Endothelial cell of umbilical vein (primary cell): ENCODE results near the gene CTF1. TPM values are rescaled to one million over a fixed set of nuclear protein-coding genes. Genes with fewer than 3 reads are reported as not detected.

Source experiments
- BruUV-seq: library from RNA; stranded (reverse); fragments of 400-500 nt; replicated peaks from 2 replicates; lab custom pipeline; 2021; lab: Mats Ljungman, UMichigan
- CTCF ChIA-PET: fragments of 300-600, 350-600 bp; sonication (Branson Sonifier 250); formaldehyde crosslinking; loops from one replicate; lab custom pipeline; 2021; ENCODE audit warnings: antibody characterized with exemption, inconsistent platforms; lab: Charles Lee
- POLR2A ChIA-PET: fragments of 300-600, 350-600 bp; sonication (Branson Sonifier 250); formaldehyde crosslinking; loops from one replicate; lab custom pipeline; 2021; ENCODE audit warnings: antibody characterized with exemption, inconsistent platforms; lab: Charles Lee
- DNase-seq: peaks from one replicate; pipeline ENCODE4 v3.0.0-alpha.2; 2011; ENCODE audit warnings: low read depth, low spot score
- FAIRE-seq: peaks from 2 replicates; lab custom pipeline; 2011; peaks lifted over from hg19 to GRCh38; lab: Jason Lieb, UNC
- H2AFZ ChIP-seq: 2 replicates; pipeline ENCODE4 v1.6.0; 2012; ENCODE audit warnings: low read depth, low read length, control low read depth, inconsistent platforms
- H3K27ac ChIP-seq: 2 replicates; pipeline ENCODE4 v1.5.1; 2011; ENCODE audit warnings: low read depth, mild to moderate bottlenecking, control low read depth, low read length, moderate library complexity; ENCODE audit not compliant: insufficient read depth
- H3K27me3 ChIP-seq, 2 experiments: 2 replicates each; pipeline versions ENCODE4 v1.6.0 to v1.6.1; 2011; ENCODE audit warnings: low read length in 2 of 2, mixed read lengths in 1 of 2; ENCODE audit not compliant: control insufficient read depth in 2 of 2, insufficient read depth in 2 of 2
- H3K36me3 ChIP-seq, 2 experiments: 2 replicates in 1 of 2; 3 replicates in 1 of 2; pipeline ENCODE4 v1.5.1; 2011; ENCODE audit warnings: low read length in 2 of 2, mild to moderate bottlenecking in 1 of 2, moderate library complexity in 1 of 2; ENCODE audit not compliant: control insufficient read depth in 2 of 2, insufficient read depth in 2 of 2; ENCODE audit errors: extremely low read depth in 1 of 2
- H3K4me1 ChIP-seq: 3 replicates; pipeline ENCODE4 v1.5.1; 2011; ENCODE audit warnings: mild to moderate bottlenecking, low read length; ENCODE audit not compliant: control insufficient read depth, insufficient read depth; ENCODE audit errors: extremely low read depth
- H3K4me2 ChIP-seq: 2 replicates; pipeline ENCODE4 v1.6.1; 2011; ENCODE audit warnings: low read length, control low read depth, mixed read lengths; ENCODE audit not compliant: insufficient read depth
- H3K4me3 ChIP-seq, 3 experiments: fragments of 200-600 bp in 1 of 3; sonication (generic), shearing (Covaris generic) in 1 of 3; replicated peaks in 1 of 3; 2 replicates each; pipeline ENCODE4 v1.5.1; 2011 to 2016; ENCODE audit warnings: control low read depth in 3 of 3, low read length in 3 of 3, mild to moderate bottlenecking in 2 of 3, inconsistent platforms in 1 of 3, low read depth in 1 of 3, moderate library complexity in 1 of 3; ENCODE audit not compliant: insufficient read depth in 1 of 3
- H3K79me2 ChIP-seq: 2 replicates; pipeline ENCODE4 v1.6.0; 2012; ENCODE audit warnings: low read length, inconsistent platforms; ENCODE audit not compliant: control insufficient read depth, insufficient read depth
- H3K9ac ChIP-seq: replicated peaks from 2 replicates; pipeline ENCODE3; 2011; ENCODE audit warnings: low read length, control low read depth; ENCODE audit not compliant: insufficient read depth; ENCODE audit errors: extremely low read depth
- H3K9me1 ChIP-seq: replicated peaks from 3 replicates; pipeline ENCODE4 v1.6.0; 2011; ENCODE audit warnings: mild to moderate bottlenecking, low read length; ENCODE audit not compliant: control insufficient read depth, insufficient read depth; ENCODE audit errors: extremely low read depth
- H3K9me3 ChIP-seq: replicated peaks from 2 replicates; pipeline ENCODE4 v1.5.1; 2012; ENCODE audit warnings: low read length, inconsistent platforms; ENCODE audit not compliant: control insufficient read depth, insufficient read depth
- H4K20me1 ChIP-seq: replicated peaks from 2 replicates; pipeline ENCODE3; 2011; ENCODE audit warnings: mild to moderate bottlenecking, low read length; ENCODE audit not compliant: control insufficient read depth, insufficient read depth; ENCODE audit errors: extremely low read depth
- CTCF ChIP-seq, 2 donors: IDR thresholded peaks; 1 replicate in 1 of 2; 2 replicates in 1 of 2; pipeline ENCODE4 v1.5.1; 2011; ENCODE audit warnings: low read length in 2 of 2, mild to moderate bottlenecking in 2 of 2, moderate library complexity in 2 of 2, control low read depth in 1 of 2, inconsistent platforms in 1 of 2, low read depth in 1 of 2; ENCODE audit not compliant: insufficient read depth in 1 of 2; ENCODE audit errors: extremely low read depth in 1 of 2
- EZH2 ChIP-seq: IDR thresholded peaks from 2 replicates; pipeline ENCODE4 v1.6.1; 2012; ENCODE audit warnings: borderline replicate concordance, low read depth, mild to moderate bottlenecking, moderate library complexity, low read length, inconsistent platforms; ENCODE audit not compliant: severe bottlenecking
- FOS ChIP-seq: IDR thresholded peaks from 2 replicates; pipeline ENCODE4 v1.6.1; 2011; ENCODE audit warnings: mild to moderate bottlenecking, low read length, moderate library complexity, borderline replicate concordance; ENCODE audit not compliant: insufficient read depth
- GATA2 ChIP-seq: IDR thresholded peaks from 2 replicates; pipeline ENCODE4 v1.7.0; 2011; ENCODE audit warnings: low read depth, mild to moderate bottlenecking, moderate library complexity, mixed read lengths, low read length; ENCODE audit not compliant: insufficient read length, insufficient read depth
- JUN ChIP-seq: IDR thresholded peaks from 2 replicates; pipeline ENCODE4 v1.6.1; 2011; ENCODE audit warnings: borderline replicate concordance, low read depth; ENCODE audit not compliant: insufficient read length, insufficient read depth
- MAX ChIP-seq: IDR thresholded peaks from 2 replicates; pipeline ENCODE4 v1.6.1; 2011; ENCODE audit not compliant: insufficient read depth, insufficient read length
- MYC ChIP-seq: IDR thresholded peaks from one replicate; pipeline ENCODE4 v1.6.1; 2011; ENCODE audit warnings: mild to moderate bottlenecking, low read depth, low read length
- POLR2A ChIP-seq: IDR thresholded peaks from 2 replicates; pipeline ENCODE4 v1.6.1; 2012; ENCODE audit warnings: low read depth, mild to moderate bottlenecking, control low read depth, low read length
- POLR2AphosphoS5 ChIP-seq: IDR thresholded peaks from 2 replicates; pipeline ENCODE4 v1.6.1; 2012; ENCODE audit warnings: low read depth, mild to moderate bottlenecking, control low read depth, low read length, moderate library complexity; ENCODE audit not compliant: insufficient read depth
- dilution Hi-C: fragments of 300-500 bp; cut with MboI; formaldehyde crosslinking; loops from one replicate; pipeline ENCODE4 v1.15.0; 2019; ENCODE audit warnings: low sequenced_read_pairs; ENCODE audit not compliant: extremely low pct_ligation_motif_present
- intact Hi-C: fragments of 100-400 bp; cut with micrococcal nuclease; formaldehyde crosslinking; loops from one replicate; pipeline ENCODE4 v1.10.0; 2022
- polyA plus RNA-seq, 4 experiments: library from polyadenylated mRNA; depleted of rRNA in 3 of 4; stranded (reverse) in 3 of 4; unstranded in 1 of 4; fragments of >200 nt; gene quantifications; 2 replicates each; pipeline versions ENCODE4 v1.2.1 to v1.2.3, GENCODE V29; 2011 to 2012; ENCODE audit warnings: missing spikeins in 1 of 4
- total RNA-seq: library from RNA; stranded (reverse); gene quantifications from 2 replicates; pipeline ENCODE4 v1.2.3, GENCODE V29; 2021

Gene CTF1
- total and polyA plus RNA-seq, 2 donors (not counting 3 experiments of a cell fraction or from before 2014, with no cell fraction given), result 1.5 to 4.7 TPM

- BruUV-seq, result no TSS peak
- no peak overlapping the region for H2AFZ ChIP-seq
- CTCF ChIA-PET, result interaction anchor here (0.9 to 1.5 kb wide), 3 partner anchors 10 to 106 kb away, joined by 3 to 4 read pairs (median 3); partner anchors contain the start of gene HSD3B7
- no peaks in the 10 kb centered on the region for H3K79me2 ChIP-seq
- dilution Hi-C loops, result no loop called here
- DNase-seq (no peak), FAIRE-seq (no peak)
- intact Hi-C loops, result no loop called here
- H3K36me3 ChIP-seq, result peaks cover 0 to 3% of the 10 kb centered on the region in 2 experiments
- no peaks in the 10 kb centered on the region for H4K20me1 ChIP-seq
- H3K27me3 ChIP-seq, result no peaks in the 10 kb centered on the region
- H3K27ac ChIP-seq, result no peak overlapping the region
- H3K4me3 ChIP-seq, result peak overlapping the region in 2 of 3 experiments; percentile 58 to 72
- H3K9me1 ChIP-seq, result no peaks in the 10 kb centered on the region
- H3K9me3 ChIP-seq, result no peaks in the 10 kb centered on the region
- no peak overlapping the region for H3K4me2 ChIP-seq
- H3K9ac ChIP-seq, result no peak overlapping the region
- POLR2A ChIA-PET, result no interaction called here
- TF ChIP-seq JUN (no peak), CTCF (IDR thresholded peaks at IDR 0.05; ENCODE audit: extremely low read depth in 1 of 2, insufficient read depth in 1 of 2, low read depth in 1 of 2, low read length in 2 of 2) (no peak), FOS (no peak), POLR2AphosphoS5 (no peak), POLR2A (no peak), GATA2 (no peak), MYC (no peak), EZH2 (no peak), MAX (no peak)
- H3K4me1 ChIP-seq, result peaks cover 18% of the 10 kb centered on the region
Measured at GRCh38 chr16:30950516-30951065, 54.2 kb downstream of the CTF1 start.
